NAMALWA (cell line): ENCODE results near the gene PCIF1.
"Not testable (repeated sequence)": the region's sequence is repeated elsewhere in the genome, so short reads cannot be mapped to it uniquely, and the experiment has no call there.

Source experiments
- DNase-seq: peaks from one replicate; pipeline ENCODE4 v3.0.0-alpha.2; 2015; ENCODE audit warnings: low spot score

PCIF1 gene

GRCh38 chr20:45924391-45925261 is 9.9 kb upstream of the PCIF1 start:
- no peak for DNase-seq

- DNase-seq, result no peak
These were observed 8.5 kb upstream of the PCIF1 start for GRCh38 chr20:45925821-45926506.

GRCh38 chr20:45926731-45927070 is 7.8 kb upstream of the PCIF1 start:
- DNase-seq, result no peak

GRCh38 chr20:45927071-45927878 is 7.2 kb upstream of the PCIF1 start:
- no peak for DNase-seq

GRCh38 chr20:45931680-45932079 is 2.8 kb upstream of the PCIF1 start:
- DNase-seq, result not testable (repeated sequence)

GRCh38 chr20:45933266-45934045 is 1.0 kb upstream of the PCIF1 start:
- peak; percentile 76 for DNase-seq

- peak; percentile 78 for DNase-seq
These were observed 367 bp upstream of the PCIF1 start for GRCh38 chr20:45934046-45934585.

- DNase-seq, result no peak
These were observed 1.0 kb downstream of the PCIF1 start for GRCh38 chr20:45935416-45936046.

- no peak for DNase-seq
These were observed 3.3 kb downstream of the PCIF1 start for GRCh38 chr20:45937765-45938164.

GRCh38 chr20:45938727-45939438 is 4.4 kb downstream of the PCIF1 start:
- DNase-seq, result no peak

- DNase-seq, result no peak
These were observed 5.6 kb downstream of the PCIF1 start for GRCh38 chr20:45940053-45940452.

GRCh38 chr20:45940469-45940868 is 6.0 kb downstream of the PCIF1 start:
- no peak for DNase-seq

GRCh38 chr20:45943613-45944012 is 9.1 kb downstream of the PCIF1 start:
- no peak for DNase-seq

GRCh38 chr20:45944151-45944964 is 9.9 kb downstream of the PCIF1 start:
- DNase-seq, result no peak

- DNase-seq, result no peak
These were observed 10.6 kb downstream of the PCIF1 start for GRCh38 chr20:45944965-45945677.

- no peak for DNase-seq
These were observed 11.2 kb downstream of the PCIF1 start for GRCh38 chr20:45945678-45946148.

GRCh38 chr20:45946149-45946970 is 11.9 kb downstream of the PCIF1 start:
- no peak for DNase-seq
